GM12878 (cell line): ENCODE data around the gene MRPL57. TPM values are rescaled to one million over a fixed set of nuclear protein-coding genes. Genes with fewer than 3 reads are reported as not detected.
"Not testable (repeated sequence)": the region's sequence is repeated elsewhere in the genome, so short reads cannot be mapped to it uniquely, and the experiment has no call there.

ENCODE experiments used
- ATAC-seq: fragments of 200-7000 bp; cut with Tn5 transposase; 3 replicates; pipeline ENCODE4 v1.9.1; 2020; ENCODE audit warnings: mild to moderate bottlenecking, moderate library complexity
- BruUV-seq: library from RNA; stranded (reverse); fragments of 400-500 nt; replicated peaks from 2 replicates; lab custom pipeline; 2021; lab: Mats Ljungman, UMichigan
- CTCF ChIA-PET: fragments of 300-600 bp; sonication (Branson Sonifier 250); formaldehyde crosslinking; extraction: SDS; loops from one replicate; lab custom pipeline; 2021; ENCODE audit warnings: inconsistent platforms; lab: Yijun Ruan, JAX
- POLR2A ChIA-PET: fragments of 350-600 bp; formaldehyde crosslinking; extraction: SDS; loops from one replicate; lab custom pipeline; 2021; ENCODE audit warnings: inconsistent platforms; lab: Charles Lee
- RAD21 ChIA-PET: fragments of 300-600 bp; sonication (Branson Sonifier 250); formaldehyde crosslinking; loops from one replicate; lab custom pipeline; 2023; ENCODE audit warnings: antibody characterized with exemption; ENCODE audit not compliant: unreplicated experiment; lab: Charles Lee
- SMC1A ChIA-PET: fragments of 300-600 bp; sonication (Branson Sonifier 250); formaldehyde crosslinking; loops from one replicate; lab custom pipeline; 2023; ENCODE audit not compliant: unreplicated experiment, uncharacterized antibody; lab: Charles Lee
- DNase-seq: peaks from one replicate; pipeline ENCODE4 v3.0.0-alpha.2; 2011; ENCODE audit warnings: low read depth, low spot score
- FAIRE-seq: peaks from 3 replicates; lab custom pipeline; 2011; peaks lifted over from hg19 to GRCh38; lab: Jason Lieb, UNC
- H2AFZ ChIP-seq: 2 replicates; pipeline ENCODE4 v1.6.0; 2011; ENCODE audit warnings: low read depth, low read length, control low read depth; ENCODE audit not compliant: control insufficient read depth
- H3K27ac ChIP-seq: 2 replicates; pipeline ENCODE4 v1.5.1; 2011; ENCODE audit warnings: control low read depth; ENCODE audit not compliant: control insufficient read depth, insufficient read depth
- H3K27me3 ChIP-seq, 2 experiments: replicated peaks in 1 of 2; 2 replicates each; pipeline versions ENCODE4 v1.6.0 to v1.6.1; 2011; ENCODE audit warnings: low read length in 1 of 2; ENCODE audit not compliant: control insufficient read depth in 2 of 2, insufficient read depth in 2 of 2
- H3K36me3 ChIP-seq, 2 experiments: 2 replicates each; pipeline ENCODE4 v1.5.1; 2011; ENCODE audit warnings: low read length in 1 of 2; ENCODE audit not compliant: control insufficient read depth in 2 of 2, insufficient read depth in 2 of 2
- H3K4me1 ChIP-seq: 2 replicates; pipeline ENCODE4 v1.6.1; 2011; ENCODE audit warnings: mild to moderate bottlenecking, low read length, moderate library complexity, mixed read lengths; ENCODE audit not compliant: control insufficient read depth, insufficient read depth
- H3K4me2 ChIP-seq: 2 replicates; pipeline ENCODE4 v1.6.0; 2011; ENCODE audit warnings: control low read depth; ENCODE audit not compliant: control insufficient read depth, insufficient read depth
- H3K4me3 ChIP-seq: fragments of 200-600 bp; sonication (generic); 2 replicates; pipeline ENCODE4 v1.5.1; 2016
- H3K79me2 ChIP-seq: 2 replicates; pipeline ENCODE4 v1.6.0; 2011; ENCODE audit warnings: low read length; ENCODE audit not compliant: control insufficient read depth, insufficient read depth
- H3K9ac ChIP-seq: 2 replicates; pipeline ENCODE4 v1.8.0; 2011; ENCODE audit warnings: low read length, control low read depth, mixed read lengths; ENCODE audit not compliant: control insufficient read depth, insufficient read depth
- H3K9me3 ChIP-seq: replicated peaks from 3 replicates; pipeline ENCODE4 v1.5.1; 2011; ENCODE audit warnings: mild to moderate bottlenecking, low read length; ENCODE audit not compliant: control insufficient read depth, insufficient read depth
- H4K20me1 ChIP-seq: 2 replicates; pipeline ENCODE4 v1.6.0; 2011; ENCODE audit not compliant: control insufficient read depth, insufficient read depth
- BRCA1 ChIP-seq: IDR thresholded peaks from 2 replicates; pipeline ENCODE4 v1.6.1; 2011; ENCODE audit warnings: low read depth, low read length, improper control_type of control experiment
- FOS ChIP-seq: IDR thresholded peaks from 3 replicates; pipeline ENCODE4 v1.6.1; 2011; ENCODE audit warnings: borderline replicate concordance; ENCODE audit not compliant: insufficient read length; ENCODE audit errors: extremely low read depth
- HDAC2 ChIP-seq: fragments of 200-600 bp; sonication (generic); IDR thresholded peaks from 2 replicates; pipeline ENCODE4 v1.6.1; 2017
- RELA ChIP-seq: fragments of 450-650 bp; IDR thresholded peaks from 2 replicates; pipeline ENCODE4 v1.8.0; 2014; ENCODE audit warnings: borderline replicate concordance; ENCODE audit not compliant: partially characterized antibody
- SREBF2 ChIP-seq: IDR thresholded peaks from 2 replicates; pipeline ENCODE4 v1.6.1; 2012; ENCODE audit warnings: mild to moderate bottlenecking, low read length
- TCF7 ChIP-seq: IDR thresholded peaks from 2 replicates; pipeline ENCODE4 v1.6.1; 2014; ENCODE audit warnings: antibody characterized with exemption, borderline replicate concordance
- WGBS: methylation state at CpG from one replicate; pipeline ENCODE4 v1.1.6; 2016; ENCODE audit warnings: low lambda C conversion rate; ENCODE audit not compliant: insufficient replicate concordance, insufficient coverage; ENCODE audit errors: missing lambda C conversion rate; 5-methylcytosine and 5-hydroxymethylcytosine counted together
- in situ Hi-C: fragments of 300-500 bp; cut with MboI; formaldehyde crosslinking; loops from 9 replicates; pipeline ENCODE4 v1.14.3; 2018; ENCODE audit warnings: mixed read lengths
- intact Hi-C: fragments of 100-400 bp; cut with micrococcal nuclease; formaldehyde crosslinking; loops from one replicate; pipeline ENCODE4 v1.14.2; 2022; ENCODE audit not compliant: unreplicated experiment
- polyA plus RNA-seq, 11 experiments: library from polyadenylated mRNA; depleted of rRNA in 4 of 11; unstranded in 6 of 11; stranded (reverse) in 5 of 11; fragments of >200 nt; fragmentation: Nextera tagmentation in 4 of 11; fragmentation: Illumina TruSeq in 1 of 11; extraction: Ambion mirVana in 4 of 11; extraction: Trizol in 1 of 11; gene quantifications; 1 replicate in 1 of 11; 2 replicates in 10 of 11; pipeline versions ENCODE4 v1.2.1 to v1.2.3, GENCODE V29; 2011 to 2016; ENCODE audit warnings: inconsistent platforms in 2 of 11, missing spikeins in 2 of 11, low read depth in 1 of 11
- total RNA-seq, 4 experiments: library from RNA; depleted of rRNA in 3 of 4; stranded (reverse); fragments of >200 nt in 3 of 4; fragmentation: Illumina TruSeq in 1 of 4; extraction: Trizol in 1 of 4; gene quantifications; 2 replicates each; pipeline versions ENCODE4 v1.2.1 to v1.2.3, GENCODE V29; 2013 to 2021

MRPL57 gene
- total and polyA plus RNA-seq, 10 of the 15 experiments (the other 5 are each of a cell fraction or from before 2014, with no cell fraction given), result 10.5 to 90.6 (median 25.9) TPM

DNA sequence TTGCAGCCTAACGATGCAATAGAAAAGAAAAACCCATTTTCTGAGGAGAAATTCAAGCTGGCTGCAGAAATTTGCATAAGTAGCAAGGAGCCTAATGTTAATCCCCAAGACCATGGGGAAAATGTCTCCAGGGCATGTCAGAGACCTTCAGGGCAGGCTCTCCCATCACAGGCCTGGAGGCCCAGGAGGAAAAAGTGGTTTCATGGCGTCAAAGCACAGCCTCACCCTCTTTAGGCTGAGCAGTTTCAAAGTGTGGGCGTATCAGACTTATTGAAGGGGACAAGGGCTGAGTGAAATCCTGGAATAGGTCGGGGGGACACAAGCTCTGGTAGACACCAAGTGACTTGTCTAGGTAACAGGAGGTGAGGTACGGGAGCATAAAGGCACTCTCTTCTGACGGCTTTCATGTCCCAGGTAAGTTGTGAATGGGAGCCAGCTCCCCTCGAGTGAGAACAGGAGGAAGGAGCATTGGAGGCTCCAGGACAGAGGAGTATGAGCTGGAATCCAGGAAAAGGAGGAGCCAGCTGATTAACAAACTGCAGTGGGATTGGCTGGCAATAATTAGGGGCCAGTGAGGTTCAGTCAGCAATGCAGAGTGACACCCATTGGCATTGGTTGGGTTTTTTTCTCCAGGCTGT is 35.8 kb downstream of the MRPL57 start:
- RAD21 ChIA-PET, result no interaction called here
- Histone ChIP-seq H3K4me3 (no peak overlapping the region), H3K9ac (no peak overlapping the region), H3K79me2 (no peaks in the 10 kb centered on the region), H3K4me1 (no peaks in the 10 kb centered on the region), H4K20me1 (no peaks in the 10 kb centered on the region), H2AFZ (no peak overlapping the region), H3K27me3 (peaks cover 0 to 6% of the 10 kb centered on the region in 2 experiments; a peak in 2 of 4 replicates)
- POLR2A ChIA-PET, result no interaction called here
- SMC1A ChIA-PET, result no interaction called here
- DNase-seq, result no peak
- intact Hi-C loops, result no loop called here
- BruUV-seq, result no TSS peak
- CTCF ChIA-PET, result no interaction called here
- TF ChIP-seq TCF7 (no peak), BRCA1 (no peak), FOS (no peak), RELA (no peak), HDAC2 (no peak), SREBF2 (no peak)
- TF ChIP-seq, all 136 proteins: peak for 0
- FAIRE-seq, result no peak
- in situ Hi-C loops, result no loop called here
- Histone ChIP-seq H3K27ac (no peak overlapping the region), H3K36me3 (no peaks in the 10 kb centered on the region), H3K9me3 (peaks cover 4% of the 10 kb centered on the region; the same call in 1 of the 3 replicates), H3K4me2 (no peak overlapping the region)
- WGBS, result 15% methylated on average over 7 of the region's 7 CpGs
- ATAC-seq, result no peak

DNA sequence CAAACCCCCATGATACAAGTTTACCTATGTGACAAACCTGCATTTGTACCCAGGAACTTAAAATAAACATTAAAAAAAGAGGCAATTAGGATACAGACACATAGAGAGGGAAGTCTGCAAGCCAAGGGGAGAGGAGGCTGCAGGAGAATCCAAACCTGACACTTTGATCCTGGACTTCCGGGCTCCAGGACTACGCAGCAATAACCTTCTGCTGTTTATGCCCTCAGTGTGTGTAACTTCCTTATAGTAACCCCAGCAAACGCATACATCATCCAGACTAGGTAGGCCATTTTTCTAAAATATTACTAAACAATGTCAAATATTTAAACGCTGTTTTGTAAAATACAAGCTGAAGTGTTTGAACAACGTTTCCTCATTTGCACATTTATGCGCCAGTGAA is 39.0 kb downstream of the MRPL57 start:
- H3K27me3 ChIP-seq, RAD21 ChIA-PET, H3K79me2 ChIP-seq, intact Hi-C loops, ATAC-seq, in situ Hi-C loops, CTCF ChIA-PET, H2AFZ ChIP-seq, DNase-seq, H4K20me1 ChIP-seq, H3K9ac ChIP-seq, H3K36me3 ChIP-seq, BruUV-seq, H3K27ac ChIP-seq, POLR2A ChIA-PET, H3K9me3 ChIP-seq, H3K4me3 ChIP-seq, SMC1A ChIA-PET, H3K4me2 ChIP-seq, FAIRE-seq: not testable (repeated sequence)
- peaks cover 16% of the 10 kb centered on the region for H3K4me1 ChIP-seq
- 65% methylated on average over 6 of the region's 6 CpGs for WGBS
